HUES64 (cell line): ENCODE results near the gene FHIT.

Experiments
- H3K27ac ChIP-seq: 2 replicates; pipeline ENCODE4 v1.7.0; 2013; ENCODE audit warnings: low read depth, low read length, inconsistent platforms
- H3K27me3 ChIP-seq: 2 replicates; pipeline ENCODE4 v1.6.1; 2013; ENCODE audit warnings: mild to moderate bottlenecking, low read length; ENCODE audit not compliant: insufficient read depth
- H3K36me3 ChIP-seq: 2 replicates; pipeline ENCODE4 v1.6.1; 2013; ENCODE audit warnings: mild to moderate bottlenecking, low read length; ENCODE audit not compliant: insufficient read depth
- H3K4me1 ChIP-seq: 2 replicates; pipeline ENCODE4 v1.6.1; 2013; ENCODE audit warnings: mild to moderate bottlenecking, low read length, moderate library complexity; ENCODE audit not compliant: insufficient read depth
- H3K4me3 ChIP-seq: 2 replicates; pipeline ENCODE4 v1.5.1; 2013; ENCODE audit warnings: mild to moderate bottlenecking, low read length, moderate library complexity
- H3K9ac ChIP-seq: 2 replicates; pipeline ENCODE4 v1.6.1; 2013; ENCODE audit warnings: mild to moderate bottlenecking, low read depth, low read length
- H3K9me3 ChIP-seq: 2 replicates; pipeline ENCODE4 v1.6.1; 2013; ENCODE audit warnings: low read depth, low read length; ENCODE audit not compliant: insufficient read depth
- WGBS: fragments of 150-250, 120-280 bp; methylation state at CpG from one replicate; pipeline ENCODE4 v1.1.7; 2013; ENCODE audit warnings: missing lambda C conversion rate; 5-methylcytosine and 5-hydroxymethylcytosine counted together

The FHIT gene

GRCh38 chr3:59788801-59789200, 1462.5 kb downstream of the FHIT start:
- 98% methylated on average over 3 of the region's 4 CpGs for WGBS
- Histone ChIP-seq H3K4me3 (no peak overlapping the region), H3K36me3 (no peaks in the 10 kb centered on the region), H3K9ac (no peak overlapping the region), H3K9me3 (no peaks in the 10 kb centered on the region), H3K27me3 (no peaks in the 10 kb centered on the region), H3K4me1 (peaks cover 6% of the 10 kb centered on the region; the same call in 1 of the 2 replicates), H3K27ac (no peak overlapping the region)

- WGBS, result 87% methylated on average over 3 of the region's 3 CpGs
- peaks cover 6% of the 10 kb centered on the region; the same call in 1 of the 2 replicates for H3K4me1 ChIP-seq
- no peak overlapping the region for H3K9ac ChIP-seq
- H3K27me3 ChIP-seq, result no peaks in the 10 kb centered on the region
- H3K9me3 ChIP-seq, result no peaks in the 10 kb centered on the region
- no peaks in the 10 kb centered on the region for H3K36me3 ChIP-seq
- no peak overlapping the region for H3K4me3 ChIP-seq
- no peak overlapping the region for H3K27ac ChIP-seq
Observed at GRCh38 chr3:59788133-59788532, 1463.1 kb downstream of the FHIT start.

GRCh38 chr3:59786374-59786773, 1464.9 kb downstream of the FHIT start:
- peaks cover 6% of the 10 kb centered on the region; the same call in 1 of the 2 replicates for H3K4me1 ChIP-seq
- no peaks in the 10 kb centered on the region for H3K27me3 ChIP-seq
- no peaks in the 10 kb centered on the region for H3K9me3 ChIP-seq
- 96% methylated on average over 6 of the region's 6 CpGs for WGBS
- H3K9ac ChIP-seq, result no peak overlapping the region
- H3K4me3 ChIP-seq, result no peak overlapping the region
- H3K36me3 ChIP-seq, result no peaks in the 10 kb centered on the region
- no peak overlapping the region for H3K27ac ChIP-seq

GRCh38 chr3:59784164-59784563, 1467.1 kb downstream of the FHIT start:
- Histone ChIP-seq H3K27me3 (no peaks in the 10 kb centered on the region), H3K27ac (no peak overlapping the region), H3K9ac (no peak overlapping the region)

GRCh38 chr3:59783468-59783988, 1467.7 kb downstream of the FHIT start:
- Histone ChIP-seq H3K36me3 (no peaks in the 10 kb centered on the region), H3K27ac (no peak overlapping the region), H3K4me1 (peaks cover 6% of the 10 kb centered on the region; the same call in 1 of the 2 replicates), H3K27me3 (no peaks in the 10 kb centered on the region), H3K9me3 (no peaks in the 10 kb centered on the region), H3K9ac (no peak overlapping the region), H3K4me3 (no peak overlapping the region)
- 86% methylated on average over 2 of the region's 3 CpGs for WGBS

More at GRCh38 chr3:59784164-59784563, 1467.1 kb downstream of the FHIT start:
- peaks cover 6% of the 10 kb centered on the region; the same call in 1 of the 2 replicates for H3K4me1 ChIP-seq
- no peaks in the 10 kb centered on the region for H3K36me3 ChIP-seq
- H3K4me3 ChIP-seq, result no peak overlapping the region
- WGBS, result 56% methylated on average over 1 of the region's 1 CpG
- no peaks in the 10 kb centered on the region for H3K9me3 ChIP-seq

GRCh38 chr3:59782664-59783063, 1468.6 kb downstream of the FHIT start:
- no peak overlapping the region for H3K27ac ChIP-seq
- H3K9me3 ChIP-seq, result no peaks in the 10 kb centered on the region
- H3K9ac ChIP-seq, result no peak overlapping the region

GRCh38 chr3:59780209-59780608, 1471.0 kb downstream of the FHIT start:
- Histone ChIP-seq H3K27ac (no peak overlapping the region), H3K27me3 (no peaks in the 10 kb centered on the region), H3K9me3 (no peaks in the 10 kb centered on the region), H3K4me1 (peaks cover 6% of the 10 kb centered on the region; the same call in 1 of the 2 replicates), H3K9ac (no peak overlapping the region), H3K4me3 (no peak overlapping the region), H3K36me3 (no peaks in the 10 kb centered on the region)
- 100% methylated on average over 2 of the region's 2 CpGs for WGBS

More at GRCh38 chr3:59782664-59783063, 1468.6 kb downstream of the FHIT start:
- no peaks in the 10 kb centered on the region for H3K36me3 ChIP-seq
- H3K4me3 ChIP-seq, result no peak overlapping the region
- H3K27me3 ChIP-seq, result no peaks in the 10 kb centered on the region
- H3K4me1 ChIP-seq, result peaks cover 6% of the 10 kb centered on the region; the same call in 1 of the 2 replicates

GRCh38 chr3:59779260-59779659, 1472.0 kb downstream of the FHIT start:
- no peak overlapping the region for H3K4me3 ChIP-seq
- no peak overlapping the region for H3K27ac ChIP-seq
- H3K9me3 ChIP-seq, result no peaks in the 10 kb centered on the region
- no peaks in the 10 kb centered on the region for H3K27me3 ChIP-seq
- WGBS, result 92% methylated on average over 3 of the region's 3 CpGs
- H3K4me1 ChIP-seq, result peaks cover 4% of the 10 kb centered on the region; the same call in 1 of the 2 replicates
- H3K36me3 ChIP-seq, result no peaks in the 10 kb centered on the region
- no peak overlapping the region for H3K9ac ChIP-seq

GRCh38 chr3:59777667-59778077, 1473.6 kb downstream of the FHIT start:
- H3K9ac ChIP-seq, result no peak overlapping the region
- 92% methylated on average over 3 of the region's 3 CpGs for WGBS
- H3K36me3 ChIP-seq, result no peaks in the 10 kb centered on the region
- no peaks in the 10 kb centered on the region for H3K4me1 ChIP-seq
- H3K4me3 ChIP-seq, result no peak overlapping the region
- no peaks in the 10 kb centered on the region for H3K27me3 ChIP-seq
- H3K9me3 ChIP-seq, result no peaks in the 10 kb centered on the region
- H3K27ac ChIP-seq, result no peak overlapping the region

GRCh38 chr3:59777066-59777465, 1474.2 kb downstream of the FHIT start:
- no peak overlapping the region for H3K27ac ChIP-seq
- no peaks in the 10 kb centered on the region for H3K9me3 ChIP-seq
- no peaks in the 10 kb centered on the region for H3K27me3 ChIP-seq
- 97% methylated on average over 7 of the region's 7 CpGs for WGBS
- H3K9ac ChIP-seq, result no peak overlapping the region
- no peak overlapping the region for H3K4me3 ChIP-seq
- H3K36me3 ChIP-seq, result no peaks in the 10 kb centered on the region
- no peaks in the 10 kb centered on the region for H3K4me1 ChIP-seq

GRCh38 chr3:59775761-59776325, 1475.4 kb downstream of the FHIT start:
- H3K4me1 ChIP-seq, result no peaks in the 10 kb centered on the region; the same call in 1 of the 2 replicates
- H3K9ac ChIP-seq, result no peak overlapping the region
- H3K27me3 ChIP-seq, result no peaks in the 10 kb centered on the region
- no peak overlapping the region for H3K4me3 ChIP-seq
- no peak overlapping the region for H3K27ac ChIP-seq
- no peaks in the 10 kb centered on the region for H3K36me3 ChIP-seq
- no peaks in the 10 kb centered on the region for H3K9me3 ChIP-seq
- 94% methylated on average over 7 of the region's 7 CpGs for WGBS
